HG02759 (cell line): ENCODE measurements around the gene ELK4.
"Not testable (repeated sequence)": the region's sequence is repeated elsewhere in the genome, so short reads cannot be mapped to it uniquely, and the experiment has no call there.

Experiments used
- ATAC-seq: cut with Tn5 transposase; IDR thresholded peaks from one replicate; pipeline ENCODE4 v1.9.1; 2021; ENCODE audit warnings: mild to moderate bottlenecking, moderate library complexity; ENCODE audit not compliant: unreplicated experiment

The ELK4 gene

DNA sequence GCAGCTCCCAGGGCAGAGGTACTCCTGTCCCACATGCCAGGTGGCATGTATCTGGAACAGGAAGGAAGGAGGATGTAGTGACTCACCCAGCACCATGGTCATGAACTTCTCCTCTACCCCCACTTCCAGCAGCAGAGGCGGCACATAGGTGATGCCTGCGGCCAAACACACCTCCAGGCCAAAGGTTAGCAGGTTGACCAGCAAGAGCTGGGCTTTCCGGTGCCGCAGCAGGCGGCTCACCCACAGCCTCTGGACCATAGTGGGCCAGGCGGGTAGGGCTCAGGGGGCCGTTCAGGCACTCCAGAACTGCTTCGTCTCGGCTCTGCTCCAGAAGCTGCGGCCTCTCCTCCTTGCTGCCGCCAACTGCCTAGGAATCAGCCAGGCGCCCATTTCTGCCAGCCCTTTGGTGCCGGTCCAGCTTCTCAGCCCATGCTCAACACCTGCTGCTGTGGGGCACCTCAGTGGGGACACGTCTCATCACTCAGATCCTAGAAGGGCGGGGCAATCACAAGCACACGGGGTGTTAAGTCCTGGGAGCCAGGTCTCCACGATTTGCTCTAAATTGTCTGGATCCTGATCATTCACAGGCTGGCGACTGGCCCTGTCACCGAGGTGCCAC, 32.7 kb upstream of the ELK4 start:
- ATAC-seq, result no peak

DNA sequence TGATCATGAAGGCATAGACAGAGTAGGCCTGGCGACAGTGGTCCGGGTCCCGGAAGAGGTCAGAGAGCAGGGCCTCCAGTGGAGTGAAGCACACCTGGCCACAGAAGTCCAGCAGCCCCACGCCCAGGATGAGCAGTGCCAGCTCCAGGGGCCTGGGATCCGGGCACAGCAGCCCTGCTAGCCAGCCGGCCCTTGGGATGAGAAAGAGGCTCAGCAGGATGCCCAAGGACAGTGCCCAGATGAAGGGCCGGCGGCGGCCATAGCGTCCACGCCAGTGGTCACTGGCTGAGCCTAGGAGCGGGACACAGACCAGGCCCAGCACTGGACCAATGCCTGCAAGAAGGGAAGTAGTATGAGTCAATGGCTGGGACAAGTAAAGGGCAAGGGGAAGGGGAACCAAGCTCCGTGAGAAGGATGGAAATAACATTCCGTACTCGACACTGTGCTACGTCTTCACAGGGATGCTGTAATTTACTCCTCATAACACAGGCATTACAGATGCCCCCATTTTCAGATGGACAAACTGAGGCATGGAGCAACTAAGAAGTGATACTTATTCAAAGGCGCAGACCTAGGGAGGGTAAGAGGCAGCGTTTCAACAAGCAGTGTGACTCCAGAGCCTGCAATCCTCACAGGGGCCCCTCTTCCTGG, 31.6 kb upstream of the ELK4 start:
- no peak for ATAC-seq

DNA sequence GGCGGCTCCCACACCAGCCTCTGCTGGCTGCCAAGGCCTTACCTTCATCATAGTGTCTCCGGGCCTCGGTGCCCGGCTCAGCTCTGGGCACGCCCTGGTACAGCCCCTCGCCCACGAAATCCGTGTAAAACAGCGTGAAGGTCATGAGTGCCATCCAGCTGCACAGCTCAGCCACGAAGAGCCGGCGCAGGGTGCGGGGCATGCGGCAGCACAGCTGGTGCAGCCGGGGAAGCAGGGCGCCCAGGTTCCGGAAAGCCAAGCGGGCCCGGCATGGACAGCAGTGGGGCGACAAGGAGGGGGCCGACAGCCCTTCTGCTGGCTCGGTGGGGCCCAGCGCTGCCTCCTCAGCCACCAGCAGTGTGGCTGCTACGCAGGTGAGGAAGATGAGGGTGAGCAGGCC, 31.0 kb upstream of the ELK4 start:
- ATAC-seq, result no peak

DNA sequence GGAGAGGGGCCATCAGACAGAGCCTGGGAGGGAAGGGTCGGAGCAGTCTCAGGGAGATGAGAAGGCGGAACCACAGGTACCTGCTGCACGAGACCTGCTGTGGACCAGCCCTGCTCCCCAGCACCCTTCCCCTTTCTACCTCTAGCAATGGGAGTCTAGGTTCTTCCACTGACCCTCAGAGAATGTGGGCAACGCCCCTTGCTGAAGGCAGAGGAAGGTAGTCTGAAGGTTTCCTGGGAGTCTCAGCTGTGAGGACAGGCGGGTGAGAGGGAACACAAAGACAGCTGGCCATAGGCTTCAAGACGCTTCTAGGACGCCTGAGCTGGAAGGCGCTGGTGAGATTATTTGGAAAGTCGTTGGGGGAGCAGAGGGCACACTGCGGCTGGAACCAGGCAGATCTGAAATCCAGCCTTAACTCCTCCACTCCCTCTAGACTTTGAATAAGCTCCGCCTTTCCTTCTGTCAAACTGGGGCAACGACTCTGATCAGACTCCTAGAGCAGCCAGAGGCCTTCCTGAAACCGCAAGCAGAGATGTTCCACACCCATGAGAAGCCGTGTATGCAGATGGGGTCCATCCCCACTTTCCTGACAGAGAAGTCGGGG, 30.4 kb upstream of the ELK4 start:
- no peak for ATAC-seq

DNA sequence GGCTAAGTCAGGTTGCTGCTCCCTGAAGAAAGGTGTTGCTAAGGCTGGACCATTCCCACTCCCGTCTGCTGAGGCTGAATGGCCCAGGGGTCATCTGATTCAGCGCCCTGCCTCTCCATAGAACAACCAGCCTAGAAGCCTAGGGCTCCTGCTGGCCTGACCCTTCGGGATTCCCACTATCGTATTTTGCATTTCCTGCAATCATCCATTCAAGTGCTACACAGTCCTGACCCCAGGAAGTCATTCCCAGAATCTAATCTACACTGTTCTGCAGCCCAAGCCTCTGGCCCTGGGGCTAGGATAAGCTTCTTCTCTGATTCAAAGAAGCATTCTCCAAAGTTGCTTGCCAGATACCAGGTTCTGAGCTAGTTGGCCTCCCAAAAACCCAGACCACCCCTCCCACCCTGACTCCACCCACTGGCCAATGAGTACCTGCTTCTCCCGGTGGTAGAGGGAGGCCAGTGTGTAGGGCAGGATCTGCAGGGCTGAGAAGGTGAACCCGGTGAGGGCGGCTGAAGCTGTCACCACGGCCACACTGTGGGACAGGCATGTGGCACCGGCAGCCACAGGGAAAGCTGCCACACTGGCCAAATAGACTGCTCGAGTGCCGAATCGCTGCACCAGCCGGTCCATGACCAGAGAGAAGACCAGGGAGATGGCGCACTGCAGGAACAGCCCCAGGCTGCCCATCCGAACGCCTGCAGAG, 29.8 kb upstream of the ELK4 start:
- no peak for ATAC-seq

DNA sequence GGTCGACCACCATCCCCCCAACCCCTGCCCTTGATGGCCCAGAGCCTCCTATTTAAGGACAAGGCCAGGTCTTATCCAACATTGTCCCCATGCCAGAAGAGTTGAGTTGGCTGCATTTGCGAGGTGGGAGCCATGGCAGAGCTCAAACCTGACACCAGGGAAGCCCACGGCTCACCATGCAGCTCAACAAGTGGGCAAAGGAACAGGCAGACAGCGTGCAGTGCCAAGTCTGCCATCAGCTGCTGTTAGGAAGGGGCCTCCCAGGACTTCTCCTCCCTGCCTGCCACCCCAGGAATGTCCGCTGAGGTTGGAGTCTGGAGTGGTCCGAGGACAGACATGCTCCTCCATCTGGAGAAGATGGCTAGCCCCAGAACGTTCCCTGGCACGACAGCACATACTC, 28.6 kb upstream of the ELK4 start:
- no peak for ATAC-seq

DNA sequence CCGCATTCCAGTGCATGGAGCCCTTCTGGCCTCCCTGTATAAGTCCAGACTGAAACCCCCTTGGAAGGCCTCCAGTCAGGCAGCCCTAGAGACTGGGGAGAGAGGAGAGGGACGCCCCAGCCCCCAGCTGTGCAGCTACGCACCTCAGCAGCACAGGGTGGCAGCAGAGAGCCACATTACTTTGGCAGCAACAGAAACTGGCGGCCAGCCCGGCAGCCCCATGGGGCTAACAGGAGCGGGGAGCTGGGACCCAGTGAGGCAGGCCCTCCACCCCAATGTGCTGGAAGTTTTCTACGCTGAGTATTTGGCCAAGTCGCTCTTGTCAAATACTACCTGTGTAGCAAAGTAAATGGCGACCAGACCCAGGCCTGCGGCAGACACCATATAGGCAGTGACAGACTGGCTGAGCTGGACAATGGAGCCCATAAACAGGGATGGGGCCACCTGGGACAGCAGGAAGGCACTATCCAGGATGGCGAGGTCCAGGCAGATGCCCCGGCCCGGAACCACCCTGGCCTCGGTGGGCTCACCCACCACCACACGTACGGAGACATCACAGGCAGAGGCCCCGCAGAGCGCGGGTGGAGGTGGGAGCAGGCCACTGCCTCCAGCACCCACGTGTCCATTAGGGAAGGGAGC, 27.3 kb upstream of the ELK4 start:
- peak; percentile 70 for ATAC-seq

DNA sequence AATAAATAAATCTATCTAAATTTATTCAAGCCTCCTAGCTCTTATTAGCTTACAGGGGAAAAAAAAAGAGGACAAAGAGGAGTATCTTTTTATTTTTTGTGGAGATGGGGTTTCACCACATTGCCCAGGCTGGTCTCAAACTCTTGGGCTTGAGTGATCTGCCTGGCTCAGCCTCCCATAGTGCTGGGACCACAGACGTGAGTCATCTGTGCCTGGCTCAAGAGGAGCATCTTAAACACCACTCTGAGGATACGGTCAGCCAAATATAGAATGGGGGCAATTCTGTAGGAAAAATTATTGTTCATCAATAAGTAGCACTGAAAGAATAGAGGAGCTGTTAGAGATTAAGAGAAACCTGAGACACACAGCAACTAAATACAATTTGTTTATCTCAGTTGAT, 24.4 kb upstream of the ELK4 start:
- ATAC-seq, result no peak

DNA sequence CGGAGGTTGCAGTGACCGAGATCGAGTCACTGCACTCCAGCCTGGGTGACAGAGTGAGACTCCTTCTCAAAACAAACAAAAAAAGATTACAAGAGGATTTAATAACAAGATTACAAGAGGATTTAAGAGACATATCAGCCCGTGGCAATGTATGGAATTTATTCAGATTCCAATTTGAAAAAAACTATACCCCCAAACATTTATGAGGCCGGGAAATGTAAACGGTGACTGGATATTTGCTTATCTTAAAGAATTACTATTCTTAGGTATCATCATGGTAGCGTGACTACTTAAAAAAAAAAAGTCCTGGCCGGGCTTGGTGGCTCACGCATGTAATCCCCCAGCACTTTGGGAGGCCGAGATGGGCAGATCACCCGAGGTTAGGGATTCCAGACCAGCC, 21.2 kb upstream of the ELK4 start:
- ATAC-seq, result no peak

DNA sequence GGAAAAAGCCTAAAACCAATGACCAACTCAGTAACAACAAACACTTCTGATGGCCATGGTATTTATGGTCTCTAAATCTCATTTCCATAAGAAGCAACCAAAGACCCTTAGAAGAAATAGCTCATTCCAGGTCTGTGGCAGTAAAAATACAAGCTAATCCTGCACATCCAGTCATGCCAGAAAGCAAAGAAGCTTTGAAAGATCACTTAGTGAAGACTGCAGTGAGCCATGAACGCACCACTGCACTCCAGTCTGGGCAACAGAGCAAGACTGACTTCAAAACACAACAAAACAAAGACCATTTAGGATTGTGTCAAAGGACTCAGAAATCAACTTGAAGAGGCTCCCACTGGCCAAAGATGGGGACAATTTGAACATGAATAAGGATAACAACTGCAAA, 18.4 kb upstream of the ELK4 start:
- ATAC-seq, result no peak

DNA sequence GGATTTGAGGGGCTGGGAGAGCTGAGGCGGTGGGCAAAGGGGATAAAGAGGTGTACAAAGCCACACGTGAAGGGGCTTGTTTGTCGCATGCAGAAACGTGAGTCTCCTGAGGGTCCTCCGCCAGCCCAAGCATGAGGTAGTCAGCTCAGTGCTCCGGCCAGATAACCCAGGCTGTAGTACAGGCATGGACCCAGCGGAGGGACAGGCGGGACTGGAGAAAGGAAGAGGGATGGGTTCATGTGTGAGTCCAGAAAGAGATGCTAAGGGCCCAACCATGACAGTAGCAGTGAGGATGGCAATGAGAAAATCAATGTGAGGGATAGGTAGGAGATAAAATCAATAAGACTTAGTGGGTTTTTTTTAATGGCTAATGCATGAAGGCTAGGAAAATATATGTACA, 13.7 kb upstream of the ELK4 start:
- ATAC-seq, result no peak

DNA sequence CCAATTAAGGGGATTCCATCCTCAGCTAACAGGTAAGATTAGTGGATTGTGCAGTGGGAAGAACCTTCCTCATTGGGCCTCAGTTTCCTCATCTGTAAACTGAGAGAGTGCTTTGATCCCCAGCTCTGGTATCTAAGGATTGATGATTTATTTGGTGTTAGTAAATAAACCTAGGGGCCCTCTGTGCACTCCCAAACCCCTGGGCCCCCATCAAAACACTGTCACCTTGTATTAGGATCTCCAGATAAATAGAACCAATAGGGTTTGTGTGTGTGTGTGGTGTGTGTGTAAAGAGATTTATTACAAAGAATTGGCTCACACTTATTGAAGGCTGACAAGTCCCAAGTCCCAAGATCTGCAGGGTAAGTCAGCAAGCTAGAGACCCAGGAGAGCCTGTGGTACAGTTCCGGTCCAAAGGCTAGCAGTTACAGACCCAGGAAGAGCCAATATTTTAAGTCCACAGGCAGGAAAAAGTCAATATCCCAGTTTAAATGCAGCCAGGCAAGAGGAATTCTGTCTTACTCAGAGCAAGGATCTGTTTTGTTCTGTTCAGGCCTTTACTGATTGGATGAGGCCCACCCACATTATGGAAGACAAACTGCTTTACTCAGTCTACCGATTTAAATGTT, 11.0 kb upstream of the ELK4 start:
- ATAC-seq, result no peak

DNA sequence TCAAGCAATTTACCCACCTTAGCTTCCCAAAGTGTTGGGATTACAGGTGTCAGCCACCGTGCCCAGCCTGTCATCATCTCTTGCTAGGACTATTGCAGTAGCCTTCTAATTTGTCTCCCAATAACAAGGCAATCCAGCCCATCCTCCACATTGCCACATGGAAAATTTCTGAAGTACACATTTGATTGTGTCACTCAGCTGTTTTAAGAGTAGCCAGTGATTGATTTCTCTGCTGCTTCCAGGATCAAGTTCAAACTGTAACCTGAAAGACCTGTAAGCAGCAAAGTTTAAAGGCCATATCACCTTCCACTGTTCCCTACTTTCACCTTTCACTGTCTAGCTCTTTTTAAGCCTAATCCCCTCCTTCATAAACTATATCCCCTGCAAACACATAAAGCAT, 7.8 kb upstream of the ELK4 start:
- ATAC-seq, result no peak

DNA sequence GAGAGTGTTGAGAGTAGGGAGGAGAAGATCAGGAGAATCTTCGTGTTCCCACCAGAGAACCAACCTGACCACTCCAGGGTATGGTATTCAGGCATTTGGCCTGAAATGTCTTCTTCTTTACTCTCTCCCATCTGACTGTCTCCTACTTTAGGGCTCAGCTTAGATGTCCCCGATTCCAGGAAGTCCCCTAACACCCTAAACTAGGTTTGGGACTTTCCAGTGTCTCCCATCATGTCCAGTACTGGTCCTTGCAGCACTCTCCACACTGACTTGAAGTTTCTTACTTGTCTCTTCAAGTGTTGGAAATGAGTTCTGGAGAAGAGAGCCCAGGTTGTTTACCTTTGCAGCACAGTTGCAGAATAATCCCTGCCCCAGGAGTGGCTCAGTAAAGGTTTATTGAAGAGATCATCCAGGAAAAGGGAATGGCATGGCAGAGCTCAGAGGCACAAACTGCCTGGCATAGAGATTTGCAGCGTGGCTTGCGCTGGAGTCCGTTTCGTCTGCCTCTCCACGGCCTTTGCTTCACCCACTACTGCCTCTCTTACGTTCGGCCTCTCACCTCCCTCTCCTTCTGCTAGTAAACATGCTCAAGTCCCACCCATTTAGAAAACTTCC, 6.2 kb upstream of the ELK4 start:
- no peak for ATAC-seq

DNA sequence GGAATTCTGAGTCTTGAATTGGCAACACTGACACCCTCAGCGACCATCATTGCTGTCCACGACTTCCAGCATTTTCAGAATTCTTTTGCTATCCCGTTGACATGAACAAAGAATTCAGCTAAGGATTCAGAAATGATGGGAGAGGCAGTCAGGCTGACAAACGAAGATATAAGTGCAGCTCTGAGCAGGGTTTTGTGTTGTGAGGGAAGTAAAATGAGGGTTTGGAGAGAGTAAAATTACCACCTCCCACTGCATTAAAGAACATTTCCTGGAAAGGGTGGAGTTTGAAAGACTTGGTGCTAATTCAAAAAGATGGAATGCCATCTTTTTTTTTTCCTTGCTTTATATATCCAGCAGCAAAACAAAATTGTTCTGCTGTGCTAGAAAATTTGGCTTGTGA, 4.9 kb upstream of the ELK4 start:
- ATAC-seq, result no peak

DNA sequence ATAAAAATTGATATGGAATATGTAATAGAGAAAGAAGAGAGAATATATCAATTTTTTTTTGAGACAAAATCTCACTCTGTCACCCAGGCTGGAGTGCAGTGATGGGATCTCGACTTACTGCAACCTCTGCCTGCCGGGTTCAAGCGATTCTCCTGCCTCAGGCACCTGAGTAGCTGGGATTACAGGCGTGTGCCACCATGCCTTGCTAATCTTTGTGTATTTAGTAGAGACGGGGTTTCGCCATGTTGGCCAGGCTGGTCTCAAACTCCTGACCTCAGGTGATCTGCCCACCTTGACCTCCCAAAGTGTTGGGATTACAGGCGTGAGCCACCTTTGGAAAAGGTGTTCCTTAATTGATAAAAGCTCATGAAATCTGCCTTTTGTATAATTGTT, 4.3 kb upstream of the ELK4 start:
- not testable (repeated sequence) for ATAC-seq

DNA sequence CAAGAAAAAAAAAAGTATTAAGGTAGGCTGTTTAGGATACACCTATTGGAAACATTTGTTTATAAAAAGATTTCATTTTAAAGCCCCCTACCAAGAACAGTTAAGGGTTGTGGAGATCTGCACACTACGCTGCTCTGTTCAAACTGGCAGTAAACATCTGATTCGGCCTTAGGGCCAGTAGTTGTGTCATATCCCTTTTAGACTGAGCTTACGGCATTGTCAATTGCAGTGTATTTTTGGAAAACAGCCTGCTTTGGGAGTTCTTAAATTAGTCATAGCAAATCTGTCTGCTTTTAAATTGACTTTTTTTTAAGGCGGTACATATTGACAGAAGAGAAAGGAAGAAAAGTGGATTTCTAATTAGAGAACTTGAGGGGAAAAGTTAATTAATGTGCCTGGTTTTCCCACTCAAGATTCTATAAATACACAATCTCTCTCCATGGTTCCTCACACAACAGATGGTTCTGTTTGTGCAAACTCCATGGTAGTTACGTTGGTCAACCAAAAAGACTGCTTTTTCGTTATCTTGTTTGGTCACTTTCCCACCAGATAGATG, 1.7 kb upstream of the ELK4 start:
- ATAC-seq, result no peak

DNA sequence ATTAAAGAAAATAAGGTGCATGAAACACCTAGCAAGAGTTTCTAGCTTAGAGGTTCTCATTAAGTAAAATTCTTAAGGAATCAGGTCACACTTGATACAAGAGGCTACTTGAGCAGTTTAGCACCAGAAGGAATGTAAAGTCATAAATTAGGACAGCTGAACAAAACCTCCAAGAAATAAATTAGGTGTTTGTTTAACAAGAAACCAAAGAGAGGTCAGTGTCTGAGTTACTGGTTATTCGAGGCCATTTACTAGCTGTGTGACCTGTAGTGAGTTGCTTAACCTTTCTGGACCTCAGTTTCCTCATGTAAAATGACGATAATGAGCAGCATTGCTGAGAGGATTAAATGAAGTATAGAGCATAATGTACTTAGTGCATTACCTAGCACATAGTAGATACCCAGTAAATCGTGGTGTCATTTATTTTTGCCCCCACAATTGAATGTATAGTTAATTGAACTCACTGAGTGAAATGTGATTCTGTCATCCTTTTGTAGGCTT, 908 bp upstream of the ELK4 start:
- no peak for ATAC-seq

DNA sequence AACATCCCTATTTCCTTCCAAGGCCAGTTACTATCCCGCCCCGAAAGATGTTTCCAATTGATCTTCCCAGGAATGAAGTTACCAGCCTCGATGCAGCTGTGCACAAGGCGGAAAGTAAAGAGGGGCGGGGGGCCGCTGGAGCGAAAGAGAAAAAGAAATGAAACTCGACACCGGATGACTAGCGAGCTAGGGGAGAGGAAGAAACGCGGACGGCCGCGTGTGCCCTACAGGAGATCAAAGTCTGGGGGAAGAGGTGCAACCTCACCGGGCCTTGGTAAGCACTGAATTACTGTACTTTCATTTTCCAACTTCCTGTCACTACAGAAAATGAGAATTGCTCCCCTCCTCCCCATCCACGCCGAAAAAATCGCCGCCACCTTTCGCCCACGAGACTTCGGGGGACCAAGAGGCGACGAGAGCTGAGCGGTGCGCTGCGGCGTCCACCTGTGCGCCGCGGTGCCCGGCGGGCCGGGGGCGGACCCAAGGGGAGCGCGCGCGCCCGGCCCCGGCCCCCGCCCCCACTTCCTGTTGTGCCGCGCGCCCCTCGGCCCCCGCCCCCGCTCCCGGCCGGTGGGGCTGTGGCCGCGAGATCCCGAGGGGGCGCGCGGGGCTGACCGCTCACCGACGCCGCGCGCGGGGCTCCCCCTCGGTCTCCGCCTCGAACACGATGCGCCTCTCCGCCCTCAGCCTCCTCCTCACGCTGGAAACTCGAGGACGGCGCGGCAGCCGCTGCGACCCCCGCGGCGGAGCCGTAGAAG, 622 bp downstream of the ELK4 start:
- ATAC-seq, result peak; percentile 71

DNA sequence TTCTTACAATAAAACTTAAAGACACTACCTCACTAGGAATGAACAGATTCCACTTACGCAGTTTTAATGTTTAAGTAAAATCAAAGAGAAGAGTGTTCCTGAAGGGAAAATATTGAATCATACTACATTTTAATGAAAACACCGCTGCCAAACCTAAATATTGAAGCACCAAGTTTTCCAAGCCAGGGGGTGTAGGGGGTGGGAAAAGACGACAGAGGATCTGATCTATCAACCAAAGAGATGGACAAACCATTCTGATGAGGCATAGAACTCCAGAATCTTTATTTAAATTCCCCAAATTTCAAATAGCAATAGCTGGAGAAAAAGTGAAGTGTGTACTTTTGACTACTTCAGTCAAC, 1.2 kb downstream of the ELK4 start:
- ATAC-seq, result no peak
